Liver (tissue), 3 donors: ENCODE measurements around the gene SEZ6L.

Experiments used
- CTCF ChIP-seq: fragments of 150-350 bp; IDR thresholded peaks from 2 replicates; pipeline ENCODE4 v1.5.1; 2017; ENCODE audit warnings: improper control_type of control experiment, low read depth, low read length; ENCODE audit not compliant: missing input control
- EGR1 ChIP-seq, 2 donors: IDR thresholded peaks; 2 replicates each; pipeline ENCODE4 v1.6.1; 2016 to 2018; ENCODE audit warnings: antibody characterized with exemption in 2 of 2, low read depth in 2 of 2
- GABPA ChIP-seq, 2 donors: IDR thresholded peaks in 1 of 2; conservative IDR thresholded peaks in 1 of 2; 2 replicates each; pipeline ENCODE4 v1.6.1; 2016; ENCODE audit warnings: antibody characterized with exemption in 2 of 2, mild to moderate bottlenecking in 1 of 2, moderate library complexity in 1 of 2
- HNF4A ChIP-seq, 2 donors: conservative IDR thresholded peaks; 2 replicates each; pipeline ENCODE4 v1.6.1; 2016; ENCODE audit warnings: antibody characterized with exemption in 2 of 2, mild to moderate bottlenecking in 2 of 2
- JUND ChIP-seq, 2 donors: IDR thresholded peaks; 2 replicates each; pipeline ENCODE4 v1.6.1; 2016; ENCODE audit warnings: antibody characterized with exemption in 2 of 2
- RAD21 ChIP-seq, 2 donors: IDR thresholded peaks; 2 replicates each; pipeline ENCODE4 v1.6.1; 2016; ENCODE audit warnings: antibody characterized with exemption in 2 of 2, mild to moderate bottlenecking in 2 of 2
- REST ChIP-seq: IDR thresholded peaks from 2 replicates; pipeline ENCODE4 v1.6.1; 2016; ENCODE audit warnings: antibody characterized with exemption, mild to moderate bottlenecking
- RXRA ChIP-seq, 2 donors: IDR thresholded peaks; 2 replicates each; pipeline ENCODE4 v1.6.1; 2017 to 2018; ENCODE audit warnings: antibody characterized with exemption in 2 of 2, mild to moderate bottlenecking in 1 of 2
- SP1 ChIP-seq: IDR thresholded peaks from 2 replicates; pipeline ENCODE4 v1.6.1; 2018; ENCODE audit warnings: antibody characterized with exemption, mild to moderate bottlenecking
- TAF1 ChIP-seq: conservative IDR thresholded peaks from 2 replicates; pipeline ENCODE4 v1.6.1; 2016; ENCODE audit warnings: antibody characterized with exemption, mild to moderate bottlenecking
- YY1 ChIP-seq: IDR thresholded peaks from 2 replicates; pipeline ENCODE4 v1.6.1; 2016; ENCODE audit warnings: antibody characterized with exemption, mild to moderate bottlenecking
- TF ChIP-seq, protein P1 (sequence below): IDR thresholded peaks from 2 replicates; pipeline ENCODE4 v1.6.1; 2016; ENCODE audit warnings: antibody characterized with exemption
- TF ChIP-seq, protein P2 (sequence below): IDR thresholded peaks from 2 replicates; pipeline ENCODE4 v1.6.1; 2016; ENCODE audit warnings: antibody characterized with exemption
- TF ChIP-seq, protein P3 (sequence below): IDR thresholded peaks from 2 replicates; pipeline ENCODE4 v1.6.1; 2016; ENCODE audit warnings: antibody characterized with exemption
- donor health status: healthy.
- donor health status: healthy.

DNA sequence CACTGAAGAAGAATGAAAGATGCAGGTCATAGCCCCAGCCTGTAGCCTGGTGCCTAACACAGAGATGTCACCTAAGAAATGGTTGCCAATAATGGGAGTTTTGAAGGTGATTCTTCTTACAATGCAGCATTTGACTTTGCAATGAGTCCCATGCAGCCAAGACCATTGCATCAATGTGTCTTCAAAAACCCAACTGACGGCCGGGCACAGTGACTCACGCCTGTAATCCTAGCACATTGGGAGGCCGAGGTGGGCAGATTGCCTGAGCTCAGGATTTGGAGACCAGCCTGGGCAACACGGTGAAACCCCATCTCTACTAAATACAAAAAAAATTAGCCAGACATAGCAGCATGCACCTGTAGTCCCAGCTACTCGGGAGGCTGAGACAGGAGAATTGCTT lies 170.5 kb downstream of the SEZ6L start:
- TF ChIP-seq YY1 (no peak), REST (no peak), CTCF (no peak), RXRA (IDR thresholded peaks at IDR 0.05) (no peak), EGR1 (IDR thresholded peaks at IDR 0.05; ENCODE audit: low read depth in 2 of 2) (no peak), HNF4A (conservative IDR thresholded peaks at IDR 0.05) (no peak), TAF1 (no peak), GABPA (IDR thresholded peaks at IDR 0.05 in 1 of 2, conservative IDR thresholded peaks at IDR 0.05 in 1 of 2) (no peak), SP1 (no peak), JUND (IDR thresholded peaks at IDR 0.05) (no peak), RAD21 (IDR thresholded peaks at IDR 0.05) (no peak)
- TF ChIP-seq, protein P1, sequence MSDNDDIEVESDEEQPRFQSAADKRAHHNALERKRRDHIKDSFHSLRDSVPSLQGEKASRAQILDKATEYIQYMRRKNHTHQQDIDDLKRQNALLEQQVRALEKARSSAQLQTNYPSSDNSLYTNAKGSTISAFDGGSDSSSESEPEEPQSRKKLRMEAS = no peak
- TF ChIP-seq, protein P2, sequence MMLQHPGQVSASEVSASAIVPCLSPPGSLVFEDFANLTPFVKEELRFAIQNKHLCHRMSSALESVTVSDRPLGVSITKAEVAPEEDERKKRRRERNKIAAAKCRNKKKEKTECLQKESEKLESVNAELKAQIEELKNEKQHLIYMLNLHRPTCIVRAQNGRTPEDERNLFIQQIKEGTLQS = no peak
- TF ChIP-seq, protein P3, sequence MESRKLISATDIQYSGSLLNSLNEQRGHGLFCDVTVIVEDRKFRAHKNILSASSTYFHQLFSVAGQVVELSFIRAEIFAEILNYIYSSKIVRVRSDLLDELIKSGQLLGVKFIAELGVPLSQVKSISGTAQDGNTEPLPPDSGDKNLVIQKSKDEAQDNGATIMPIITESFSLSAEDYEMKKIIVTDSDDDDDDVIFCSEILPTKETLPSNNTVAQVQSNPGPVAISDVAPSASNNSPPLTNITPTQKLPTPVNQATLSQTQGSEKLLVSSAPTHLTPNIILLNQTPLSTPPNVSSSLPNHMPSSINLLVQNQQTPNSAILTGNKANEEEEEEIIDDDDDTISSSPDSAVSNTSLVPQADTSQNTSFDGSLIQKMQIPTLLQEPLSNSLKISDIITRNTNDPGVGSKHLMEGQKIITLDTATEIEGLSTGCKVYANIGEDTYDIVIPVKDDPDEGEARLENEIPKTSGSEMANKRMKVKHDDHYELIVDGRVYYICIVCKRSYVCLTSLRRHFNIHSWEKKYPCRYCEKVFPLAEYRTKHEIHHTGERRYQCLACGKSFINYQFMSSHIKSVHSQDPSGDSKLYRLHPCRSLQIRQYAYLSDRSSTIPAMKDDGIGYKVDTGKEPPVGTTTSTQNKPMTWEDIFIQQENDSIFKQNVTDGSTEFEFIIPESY = no peak
